ENCODE data around the gene PACS2.

DNA sequence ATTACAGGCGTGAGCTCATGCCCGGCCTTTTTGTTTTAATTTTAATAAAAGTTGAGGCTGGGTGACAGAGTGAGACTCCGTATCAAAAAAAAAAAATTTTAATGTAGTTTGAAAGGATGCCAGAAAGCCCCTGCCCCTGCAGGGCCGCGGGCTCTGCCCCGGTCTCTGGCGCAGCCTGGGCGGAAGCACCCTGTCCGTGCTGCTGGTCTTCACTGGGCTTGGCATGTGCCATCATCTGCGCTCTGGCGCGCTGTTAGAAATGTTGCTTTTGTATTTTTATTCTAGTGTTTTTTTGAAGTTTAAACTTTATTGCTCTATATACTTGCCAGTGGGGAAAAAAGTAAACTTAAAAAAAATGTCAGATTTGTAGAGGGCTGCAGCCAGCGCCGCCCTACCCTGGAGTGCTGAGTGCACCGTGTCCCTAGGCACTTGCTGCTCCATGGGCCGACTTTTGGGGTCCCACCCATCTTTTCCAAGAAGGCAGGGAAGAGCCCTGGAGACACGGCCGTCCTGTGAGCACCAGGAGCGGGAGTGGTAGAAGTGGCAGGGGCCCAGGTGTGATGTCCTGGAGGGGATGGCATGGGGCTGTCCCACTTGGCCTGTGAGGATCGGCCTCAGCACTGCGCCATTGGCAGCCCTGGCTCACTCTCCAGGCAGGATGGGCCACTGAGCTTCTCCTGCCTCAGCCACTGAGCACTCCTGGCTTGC lies 109.1 kb downstream of the PACS2 start:
- TF ChIP-seq, protein P1, sequence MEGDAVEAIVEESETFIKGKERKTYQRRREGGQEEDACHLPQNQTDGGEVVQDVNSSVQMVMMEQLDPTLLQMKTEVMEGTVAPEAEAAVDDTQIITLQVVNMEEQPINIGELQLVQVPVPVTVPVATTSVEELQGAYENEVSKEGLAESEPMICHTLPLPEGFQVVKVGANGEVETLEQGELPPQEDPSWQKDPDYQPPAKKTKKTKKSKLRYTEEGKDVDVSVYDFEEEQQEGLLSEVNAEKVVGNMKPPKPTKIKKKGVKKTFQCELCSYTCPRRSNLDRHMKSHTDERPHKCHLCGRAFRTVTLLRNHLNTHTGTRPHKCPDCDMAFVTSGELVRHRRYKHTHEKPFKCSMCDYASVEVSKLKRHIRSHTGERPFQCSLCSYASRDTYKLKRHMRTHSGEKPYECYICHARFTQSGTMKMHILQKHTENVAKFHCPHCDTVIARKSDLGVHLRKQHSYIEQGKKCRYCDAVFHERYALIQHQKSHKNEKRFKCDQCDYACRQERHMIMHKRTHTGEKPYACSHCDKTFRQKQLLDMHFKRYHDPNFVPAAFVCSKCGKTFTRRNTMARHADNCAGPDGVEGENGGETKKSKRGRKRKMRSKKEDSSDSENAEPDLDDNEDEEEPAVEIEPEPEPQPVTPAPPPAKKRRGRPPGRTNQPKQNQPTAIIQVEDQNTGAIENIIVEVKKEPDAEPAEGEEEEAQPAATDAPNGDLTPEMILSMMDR (IDR thresholded peaks at IDR 0.05) = no peak
- no peak for TF ChIP-seq POLR2A (IDR thresholded peaks at IDR 0.05)

Measured in testis (tissue), 2 donors.